H1 (cell line): Measurements from ENCODE around the gene ACOT7. TPM values are rescaled to one million over a fixed set of nuclear protein-coding genes. Genes with fewer than 3 reads are reported as not detected.
A peak's percentile ranks its signal among the peaks of the same experiment; 100 is the strongest.

Source experiments
- BACH1 ChIP-seq: IDR thresholded peaks from 2 replicates; pipeline ENCODE4 v1.6.1; 2012; ENCODE audit warnings: low read length, improper control_type of control experiment
- CHD2 ChIP-seq: IDR thresholded peaks from 2 replicates; pipeline ENCODE4 v1.6.1; 2012; ENCODE audit warnings: low read length, improper control_type of control experiment
- EZH2 ChIP-seq: fragments of 200-600 bp; sonication (generic); IDR thresholded peaks from 2 replicates; pipeline ENCODE4 v1.7.1; 2012; ENCODE audit warnings: low read depth, mild to moderate bottlenecking, moderate library complexity, low read length, inconsistent platforms; ENCODE audit not compliant: severe bottlenecking
- GABPA ChIP-seq: IDR thresholded peaks from 2 replicates; pipeline ENCODE4 v1.6.1; 2011; ENCODE audit warnings: mild to moderate bottlenecking, low read length, moderate library complexity, borderline replicate concordance; ENCODE audit not compliant: insufficient read depth
- HDAC2 ChIP-seq, 2 experiments: fragments of 300-600 bp in 1 of 2; sonication (generic) in 1 of 2; IDR thresholded peaks; 2 replicates each; pipeline ENCODE4 v1.6.1; 2011 to 2012; ENCODE audit warnings: low read depth in 2 of 2, low read length in 2 of 2, mild to moderate bottlenecking in 2 of 2, moderate library complexity in 2 of 2, borderline replicate concordance in 1 of 2, inconsistent platforms in 1 of 2
- MAFK ChIP-seq: IDR thresholded peaks from 2 replicates; pipeline ENCODE4 v1.6.1; 2012; ENCODE audit warnings: low read depth, mild to moderate bottlenecking, improper control_type of control experiment, low read length
- NRF1 ChIP-seq: IDR thresholded peaks from 2 replicates; pipeline ENCODE4 v1.6.1; 2011; ENCODE audit warnings: mild to moderate bottlenecking, low read depth, low read length, improper control_type of control experiment
- POLR2A ChIP-seq, 2 experiments: IDR thresholded peaks; 1 replicate in 1 of 2; 2 replicates in 1 of 2; pipeline ENCODE4 v1.6.1; 2011; ENCODE audit warnings: low read depth in 2 of 2, low read length in 2 of 2, mild to moderate bottlenecking in 2 of 2; ENCODE audit errors: control extremely low read depth in 1 of 2
- POLR2AphosphoS5 ChIP-seq: IDR thresholded peaks from 2 replicates; pipeline ENCODE4 v1.6.1; 2011; ENCODE audit warnings: low read depth, low read length
- RAD21 ChIP-seq, 2 experiments: IDR thresholded peaks in 1 of 2; conservative IDR thresholded peaks in 1 of 2; 2 replicates each; pipeline ENCODE4 v1.6.1; 2011; ENCODE audit warnings: low read depth in 2 of 2, low read length in 2 of 2, improper control_type of control experiment in 1 of 2, inconsistent platforms in 1 of 2, mild to moderate bottlenecking in 1 of 2, moderate library complexity in 1 of 2
- RNF2 ChIP-seq: fragments of 200-900, 300-1000 bp; sonication (generic); IDR thresholded peaks from 2 replicates; pipeline ENCODE4 v1.7.1; 2016; ENCODE audit warnings: borderline replicate concordance, low read depth, mild to moderate bottlenecking, antibody characterized with exemption, low read length; ENCODE audit not compliant: poor library complexity, severe bottlenecking; ENCODE audit errors: missing control alignments
- SIN3A ChIP-seq, 2 experiments: IDR thresholded peaks in 1 of 2; conservative IDR thresholded peaks in 1 of 2; 2 replicates each; pipeline ENCODE4 v1.6.1; 2011 to 2012; ENCODE audit warnings: low read length in 2 of 2, improper control_type of control experiment in 1 of 2, low read depth in 1 of 2, mild to moderate bottlenecking in 1 of 2
- SIX5 ChIP-seq: IDR thresholded peaks from 2 replicates; pipeline ENCODE4 v1.6.1; 2011; ENCODE audit warnings: mild to moderate bottlenecking, low read depth, low read length
- SP1 ChIP-seq: IDR thresholded peaks from 2 replicates; pipeline ENCODE4 v1.6.1; 2011; ENCODE audit warnings: low read depth, low read length
- SP4 ChIP-seq: IDR thresholded peaks from 2 replicates; pipeline ENCODE4 v1.6.1; 2012; ENCODE audit warnings: low read length, inconsistent platforms
- SUZ12 ChIP-seq: fragments of 200-600 bp; sonication (generic); IDR thresholded peaks from 2 replicates; pipeline ENCODE4 v1.6.1; 2012; ENCODE audit warnings: mild to moderate bottlenecking, inconsistent platforms, low read length, moderate library complexity, mixed read lengths
- TAF1 ChIP-seq: IDR thresholded peaks from 2 replicates; pipeline ENCODE4 v1.6.1; 2011; ENCODE audit warnings: mild to moderate bottlenecking, low read depth, low read length
- YY1 ChIP-seq: IDR thresholded peaks from 2 replicates; pipeline ENCODE4 v1.6.1; 2011; ENCODE audit warnings: low read depth, mild to moderate bottlenecking, low read length
- ZNF274 ChIP-seq: IDR thresholded peaks from 2 replicates; pipeline ENCODE4 v1.7.0; 2012; ENCODE audit warnings: low read length, borderline replicate concordance; ENCODE audit errors: extremely low read depth
- polyA plus RNA-seq, 7 experiments: library from polyadenylated mRNA; depleted of rRNA in 3 of 7; stranded (reverse) in 5 of 7; unstranded in 2 of 7; fragments of >200 nt in 5 of 7; fragments of 200-250 nt in 2 of 7; gene quantifications; 1 replicate in 5 of 7; 2 replicates in 1 of 7; 4 replicates in 1 of 7; pipeline versions ENCODE4 v1.2.1 to v1.2.3, GENCODE V29; 2011 to 2013; ENCODE audit warnings: missing spikeins in 2 of 7, mixed read lengths in 2 of 7
- total RNA-seq: library from RNA; stranded (reverse); fragmentation: NEBNext Ultra II Directional; extraction: Animal tissue kit (Norgen Biotek cat#: 25700); gene quantifications from 2 replicates; pipeline ENCODE4 v1.2.1, GENCODE V29; 2021
- TF ChIP-seq, protein P1 (sequence below): IDR thresholded peaks from 2 replicates; pipeline ENCODE4 v1.6.1; 2012; ENCODE audit warnings: inconsistent platforms

ACOT7 gene
- total and polyA plus RNA-seq, 2 of the 8 experiments (the other 6 are each of a cell fraction or from before 2014, with no cell fraction given): 151 to 214 TPM

DNA sequence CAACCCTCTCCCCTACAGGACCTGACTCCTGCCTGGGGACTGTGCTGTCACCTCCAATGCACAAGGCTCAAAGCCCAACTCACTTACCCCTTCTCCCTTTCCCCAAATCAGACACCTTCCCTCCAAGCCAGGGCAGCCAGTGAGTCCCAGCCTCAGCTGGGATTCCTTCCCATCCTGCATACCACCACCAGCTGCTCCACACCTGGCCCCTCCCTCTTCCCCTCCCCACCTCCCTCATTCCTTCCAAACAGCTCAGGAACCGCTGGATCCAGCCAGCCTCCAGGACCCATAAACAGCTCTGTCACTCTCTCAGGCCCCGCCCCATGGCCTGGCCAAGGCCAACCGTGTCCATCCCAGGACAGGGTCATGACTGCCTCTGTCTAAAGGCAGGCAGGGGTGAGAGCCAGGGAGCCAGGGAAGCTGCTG lies 41.4 kb downstream of the ACOT7 start (continued):
- TF ChIP-seq YY1 (no peak), NRF1 (no peak), POLR2A (IDR thresholded peaks at IDR 0.05; ENCODE audit: control extremely low read depth in 1 of 2, low read depth in 2 of 2, low read length in 2 of 2) (no peak), SUZ12 (no peak), SP4 (no peak), SIN3A (conservative IDR thresholded peaks at IDR 0.05 in 1 of 2, IDR thresholded peaks at IDR 0.05 in 1 of 2; ENCODE audit: low read depth in 1 of 2, low read length in 2 of 2) (0 out of 4 replicates have a peak, but pooled peaks of 1 of the 2 experiments have one; percentile 42), GABPA (no peak), SIX5 (no peak), POLR2AphosphoS5 (no peak), BACH1 (no peak), CHD2 (no peak), TAF1 (no peak), RNF2 (no peak), ZNF274 (no peak), MAFK (no peak), SP1 (no peak), HDAC2 (IDR thresholded peaks at IDR 0.05; ENCODE audit: borderline replicate concordance in 1 of 2, low read depth in 2 of 2, low read length in 2 of 2) (0 out of 4 replicates have a peak, but pooled peaks of 1 of the 2 experiments have one; percentile 33), RAD21 (IDR thresholded peaks at IDR 0.05 in 1 of 2, conservative IDR thresholded peaks at IDR 0.05 in 1 of 2; ENCODE audit: low read depth in 2 of 2, low read length in 2 of 2) (no peak), EZH2 (no peak)
- TF ChIP-seq, protein P1, sequence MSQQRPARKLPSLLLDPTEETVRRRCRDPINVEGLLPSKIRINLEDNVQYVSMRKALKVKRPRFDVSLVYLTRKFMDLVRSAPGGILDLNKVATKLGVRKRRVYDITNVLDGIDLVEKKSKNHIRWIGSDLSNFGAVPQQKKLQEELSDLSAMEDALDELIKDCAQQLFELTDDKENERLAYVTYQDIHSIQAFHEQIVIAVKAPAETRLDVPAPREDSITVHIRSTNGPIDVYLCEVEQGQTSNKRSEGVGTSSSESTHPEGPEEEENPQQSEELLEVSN: peak; percentile 60
- TF ChIP-seq, all 59 proteins: peak for 5
